Endodermal cell (in vitro differentiated cells): Measurements from ENCODE around the gene OR6C70. TPM values are rescaled to one million over a fixed set of nuclear protein-coding genes. Genes with fewer than 3 reads are reported as not detected.
A peak's percentile ranks its signal among the peaks of the same experiment; 100 is the strongest.

Source experiments
- DNase-seq: peaks from one replicate; pipeline ENCODE4 v3.0.0-alpha.2; 2017
- H3K27ac ChIP-seq: 2 replicates; pipeline ENCODE4 v1.5.1; 2013; ENCODE audit warnings: mild to moderate bottlenecking, low read depth, low read length, moderate library complexity
- H3K27me3 ChIP-seq: 2 replicates; pipeline ENCODE4 v1.6.1; 2013; ENCODE audit warnings: mild to moderate bottlenecking, low read length, moderate library complexity; ENCODE audit not compliant: insufficient read depth, control insufficient read depth, poor library complexity, severe bottlenecking
- H3K36me3 ChIP-seq: 2 replicates; pipeline ENCODE4 v1.7.0; 2013; ENCODE audit warnings: mild to moderate bottlenecking, low read length, moderate library complexity; ENCODE audit not compliant: control insufficient read depth, insufficient read depth
- H3K4me1 ChIP-seq: one replicate; pipeline ENCODE4 v1.7.0; 2013; ENCODE audit warnings: low read length; ENCODE audit not compliant: control insufficient read depth, insufficient read depth
- H3K4me3 ChIP-seq: 2 replicates; pipeline ENCODE4 v1.5.1; 2013; ENCODE audit warnings: mild to moderate bottlenecking, low read length, moderate library complexity
- H3K9ac ChIP-seq: 2 replicates; pipeline ENCODE4 v1.6.1; 2013; ENCODE audit warnings: mild to moderate bottlenecking, low read length, moderate library complexity; ENCODE audit not compliant: poor library complexity, severe bottlenecking; ENCODE audit errors: extremely low read depth
- H3K9me3 ChIP-seq: 2 replicates; pipeline ENCODE4 v1.6.1; 2013; ENCODE audit warnings: mild to moderate bottlenecking, low read length, moderate library complexity; ENCODE audit not compliant: control insufficient read depth
- H3K27ac Mint-ChIP-seq: 2 replicates; pipeline ENCODE4 v1.8.0; 2020; ENCODE audit warnings: mixed read lengths
- H3K27me3 Mint-ChIP-seq: 2 replicates; pipeline ENCODE4 v1.8.0; 2021; ENCODE audit warnings: mild to moderate bottlenecking, mixed read lengths; ENCODE audit not compliant: insufficient read depth
- H3K36me3 Mint-ChIP-seq: 2 replicates; pipeline ENCODE4 v1.8.0; 2020; ENCODE audit warnings: low read depth, mixed read lengths
- H3K4me1 Mint-ChIP-seq: 2 replicates; pipeline ENCODE4 v1.8.0; 2020; ENCODE audit warnings: mixed read lengths
- H3K4me3 Mint-ChIP-seq: 2 replicates; pipeline ENCODE4 v1.8.0; 2020; ENCODE audit warnings: mild to moderate bottlenecking, moderate library complexity, mixed read lengths
- H3K9me3 Mint-ChIP-seq: 2 replicates; pipeline ENCODE4 v1.8.0; 2020; ENCODE audit warnings: mild to moderate bottlenecking, mixed read lengths
- CTCF ChIP-seq: fragments of 200-600 bp; sonication (generic); conservative IDR thresholded peaks from 2 replicates; pipeline ENCODE4 v1.5.0; 2021; ENCODE audit warnings: antibody characterized with exemption, mild to moderate bottlenecking
- WGBS, 2 experiments: methylation state at CpG; one replicate each; pipeline versions ENCODE4 v1.1.5 to v1.1.7; 2013; ENCODE audit warnings: missing lambda C conversion rate in 2 of 2, mixed read lengths in 1 of 2; ENCODE audit not compliant: insufficient coverage in 1 of 2, insufficient read length in 1 of 2; 5-methylcytosine and 5-hydroxymethylcytosine counted together
- long read RNA-seq, 4 experiments: library from polyadenylated mRNA in 2 of 4; library from RNA in 1 of 4; library from capped mRNA in 1 of 4; stranded (forward) in 3 of 4; unstranded in 1 of 4; transcript quantifications; one replicate each; pipeline ENCODE4 v2.0.0, GENCODE V29; 2020 to 2021; ENCODE audit warnings: inconsistent platforms in 1 of 4
- polyA plus RNA-seq, 2 experiments: library from polyadenylated mRNA; stranded (reverse); fragments of 50-300 nt; gene quantifications; one replicate each; pipeline ENCODE4 v1.2.3, GENCODE V29; 2013
- total RNA-seq, 2 donors: library from RNA; stranded (reverse); fragmentation: NEBNext Ultra II Directional in 1 of 2; extraction: Animal tissue kit (Norgen Biotek cat#: 25700) in 1 of 2; gene quantifications; 2 replicates in 1 of 2; 3 replicates in 1 of 2; pipeline ENCODE4 v1.2.1, GENCODE V29; 2021

Gene OR6C70
- not detected for total RNA-seq
- polyA plus RNA-seq (2013, experiment 1 of 2) = not detected
- not detected for polyA plus RNA-seq (2013, experiment 2 of 2)
- long read RNA-seq, experiment 1 = 0 reads
- long read RNA-seq, experiment 2 = 0 reads
- long read RNA-seq, experiment 3 = 0 reads
- long read RNA-seq, experiment 4 = 0 reads

GRCh38 chr12:55470088-55470829 lies at the start of gene OR6C70:
Gene OR6C70 (minus strand): TSS chr12:55470138. CDS start chr12:55470138, 0 bp downstream.
- peak; percentile 74 for DNase-seq
- peaks cover 12% of the 10 kb centered on the region for H3K4me1 Mint-ChIP-seq
- no peak for TF ChIP-seq CTCF
- Histone ChIP-seq H3K9ac (no peak within 1 kb of the TSS), H3K36me3 (no peaks in the 10 kb centered on the region), H3K9me3 (no peaks in the 10 kb centered on the region), H3K27ac (no peak within 1 kb of the TSS), H3K4me1 (no peaks in the 10 kb centered on the region), H3K4me3 (no peak within 1 kb of the TSS), H3K27me3 (no peaks in the 10 kb centered on the region)
- no peak within 1 kb of the TSS for H3K4me3 Mint-ChIP-seq
- H3K36me3 Mint-ChIP-seq = no peaks in the 10 kb centered on the region
- no peaks in the 10 kb centered on the region for H3K27me3 Mint-ChIP-seq
- no peaks in the 10 kb centered on the region for H3K9me3 Mint-ChIP-seq
- H3K27ac Mint-ChIP-seq = no peak within 1 kb of the TSS
- WGBS, 2 experiments = 85 to 100% methylated on average over 1 to 2 of the region's 3 CpGs

- Histone ChIP-seq H3K9ac (no peak overlapping the region), H3K27me3 (no peaks in the 10 kb centered on the region), H3K4me1 (no peaks in the 10 kb centered on the region), H3K36me3 (no peaks in the 10 kb centered on the region), H3K27ac (no peak overlapping the region), H3K9me3 (no peaks in the 10 kb centered on the region), H3K4me3 (no peak overlapping the region)
- Mint-ChIP-seq H3K27ac (no peak overlapping the region), H3K9me3 (peaks cover 25% of the 10 kb centered on the region), H3K4me1 (no peaks in the 10 kb centered on the region), H3K27me3 (peaks cover 2% of the 10 kb centered on the region), H3K4me3 (no peak overlapping the region), H3K36me3 (no peaks in the 10 kb centered on the region)
- TF ChIP-seq CTCF = no peak
- no peak for DNase-seq
Observed at GRCh38 chr12:55516391-55516790, 46.5 kb upstream of the OR6C70 start.

GRCh38 chr12:55515696-55516095 lies 45.8 kb upstream of the OR6C70 start:
- peak; percentile 53 for TF ChIP-seq CTCF
- no peaks in the 10 kb centered on the region for H3K9me3 ChIP-seq
- peaks cover 22% of the 10 kb centered on the region for H3K9me3 Mint-ChIP-seq
- peak; percentile 69 for DNase-seq
- no peaks in the 10 kb centered on the region for H3K27me3 ChIP-seq
- no peak overlapping the region for H3K4me3 ChIP-seq
- no peaks in the 10 kb centered on the region for H3K4me1 ChIP-seq
- no peaks in the 10 kb centered on the region for H3K36me3 ChIP-seq
- no peaks in the 10 kb centered on the region for H3K4me1 Mint-ChIP-seq
- H3K27me3 Mint-ChIP-seq = peaks cover 2% of the 10 kb centered on the region
- no peak overlapping the region for H3K27ac Mint-ChIP-seq
- 78% methylated on average over 1 of the region's 1 CpG; no CpG with 5 or more reads in 1 of the 2 experiments for WGBS, 2 experiments
- no peak overlapping the region for H3K9ac ChIP-seq
- H3K36me3 Mint-ChIP-seq = no peaks in the 10 kb centered on the region
- no peak overlapping the region for H3K27ac ChIP-seq
- H3K4me3 Mint-ChIP-seq = no peak overlapping the region
